ENCODE results near the gene ANO9.

ANO9 gene

DNA sequence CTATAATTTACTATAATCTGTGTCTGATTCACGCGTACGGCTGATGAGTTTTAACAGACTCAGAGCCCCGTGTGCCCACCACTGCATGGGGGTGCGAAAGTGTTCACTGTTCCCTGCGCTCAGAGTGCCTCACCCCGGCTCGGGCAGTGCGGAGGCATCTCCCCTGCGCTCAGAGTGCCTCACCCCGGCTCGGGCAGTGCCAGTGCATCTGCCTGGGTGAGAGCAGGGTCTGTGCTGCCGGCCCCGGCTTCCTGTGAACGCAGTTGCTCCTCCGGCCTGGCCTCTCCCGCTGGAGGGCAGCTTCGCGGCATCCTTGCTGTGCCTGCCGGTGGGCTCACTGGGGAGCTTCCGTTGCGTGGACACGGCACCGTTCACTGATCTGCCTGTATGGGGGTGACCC is 22.5 kb upstream of the ANO9 start:
- no peak overlapping the region for H3K4me3 ChIP-seq (replicated peaks; ENCODE audit: low read depth, low read length)
- TF ChIP-seq, protein P1, sequence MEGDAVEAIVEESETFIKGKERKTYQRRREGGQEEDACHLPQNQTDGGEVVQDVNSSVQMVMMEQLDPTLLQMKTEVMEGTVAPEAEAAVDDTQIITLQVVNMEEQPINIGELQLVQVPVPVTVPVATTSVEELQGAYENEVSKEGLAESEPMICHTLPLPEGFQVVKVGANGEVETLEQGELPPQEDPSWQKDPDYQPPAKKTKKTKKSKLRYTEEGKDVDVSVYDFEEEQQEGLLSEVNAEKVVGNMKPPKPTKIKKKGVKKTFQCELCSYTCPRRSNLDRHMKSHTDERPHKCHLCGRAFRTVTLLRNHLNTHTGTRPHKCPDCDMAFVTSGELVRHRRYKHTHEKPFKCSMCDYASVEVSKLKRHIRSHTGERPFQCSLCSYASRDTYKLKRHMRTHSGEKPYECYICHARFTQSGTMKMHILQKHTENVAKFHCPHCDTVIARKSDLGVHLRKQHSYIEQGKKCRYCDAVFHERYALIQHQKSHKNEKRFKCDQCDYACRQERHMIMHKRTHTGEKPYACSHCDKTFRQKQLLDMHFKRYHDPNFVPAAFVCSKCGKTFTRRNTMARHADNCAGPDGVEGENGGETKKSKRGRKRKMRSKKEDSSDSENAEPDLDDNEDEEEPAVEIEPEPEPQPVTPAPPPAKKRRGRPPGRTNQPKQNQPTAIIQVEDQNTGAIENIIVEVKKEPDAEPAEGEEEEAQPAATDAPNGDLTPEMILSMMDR (IDR thresholded peaks at IDR 0.05; ENCODE audit: low read length, missing control alignments) = no peak
- DNase-seq (ENCODE audit: low read depth) = no peak

- TF ChIP-seq, protein P1 (IDR thresholded peaks at IDR 0.05; ENCODE audit: low read length, missing control alignments) = no peak
- DNase-seq (ENCODE audit: low read depth) = no peak
- H3K4me3 ChIP-seq (replicated peaks; ENCODE audit: low read depth, low read length) = no peak overlapping the region
These were observed 20.5 kb upstream of the ANO9 start for GRCh38 chr11:462107-462890.

GRCh38 chr11:461626-462025 is 19.8 kb upstream of the ANO9 start:
- H3K4me3 ChIP-seq (replicated peaks; ENCODE audit: low read depth, low read length) = no peak overlapping the region
- TF ChIP-seq, protein P1 (IDR thresholded peaks at IDR 0.05; ENCODE audit: low read length, missing control alignments) = no peak
- DNase-seq (ENCODE audit: low read depth) = no peak

DNA sequence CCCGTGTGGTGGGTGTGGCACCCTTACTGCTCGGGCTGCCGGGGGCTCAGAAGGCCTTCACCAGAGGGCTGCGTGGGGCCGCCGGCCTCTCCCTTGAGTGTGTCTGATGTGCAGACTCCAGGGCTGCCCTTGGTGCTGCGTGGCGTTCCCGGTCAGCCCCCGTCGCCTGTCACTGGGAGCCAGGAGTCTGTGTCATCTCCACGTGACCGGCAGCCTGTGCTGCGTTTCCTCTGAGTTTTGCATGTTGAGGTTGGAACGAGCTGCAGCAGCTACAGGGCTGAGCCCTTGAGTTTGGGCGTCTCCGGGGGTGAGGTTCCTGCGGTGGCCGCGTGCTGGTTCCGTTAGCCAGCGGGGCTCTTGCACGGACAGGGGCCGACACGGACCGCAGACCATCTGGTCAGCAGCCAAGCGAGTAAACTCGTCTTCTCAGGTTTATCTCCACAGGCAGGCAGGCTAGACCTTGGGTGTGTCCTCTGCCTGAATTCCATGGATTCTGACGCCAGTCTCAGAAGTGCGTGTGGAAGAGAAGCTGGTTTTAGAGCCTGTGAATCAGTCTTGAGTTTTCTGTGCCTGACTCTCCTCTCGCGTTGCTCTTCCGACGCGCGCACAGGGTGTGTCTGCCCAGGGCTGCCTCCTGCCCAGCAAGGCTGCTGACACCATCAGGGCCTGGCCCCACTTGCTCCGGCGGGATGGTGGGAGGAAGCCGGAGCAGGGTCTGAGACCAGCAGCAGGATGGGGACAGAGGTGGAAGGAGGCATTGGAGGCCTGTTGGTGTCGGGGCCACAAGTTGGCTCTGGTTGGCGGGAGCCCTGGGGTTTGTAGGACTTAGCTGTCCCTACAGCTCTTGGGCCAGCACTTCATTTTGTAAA is 18.8 kb upstream of the ANO9 start:
- TF ChIP-seq, protein P1 (IDR thresholded peaks at IDR 0.05; ENCODE audit: low read length, missing control alignments) = no peak
- H3K4me3 ChIP-seq (replicated peaks; ENCODE audit: low read depth, low read length) = peak overlapping the region; percentile 18
- DNase-seq (ENCODE audit: low read depth) = peak; percentile 85

GRCh38 chr11:459511-460220 is 17.9 kb upstream of the ANO9 start:
- no peak overlapping the region for H3K4me3 ChIP-seq (replicated peaks; ENCODE audit: low read depth, low read length)
- no peak for DNase-seq (ENCODE audit: low read depth)
- TF ChIP-seq, protein P1 (IDR thresholded peaks at IDR 0.05; ENCODE audit: low read length, missing control alignments) = no peak

DNA sequence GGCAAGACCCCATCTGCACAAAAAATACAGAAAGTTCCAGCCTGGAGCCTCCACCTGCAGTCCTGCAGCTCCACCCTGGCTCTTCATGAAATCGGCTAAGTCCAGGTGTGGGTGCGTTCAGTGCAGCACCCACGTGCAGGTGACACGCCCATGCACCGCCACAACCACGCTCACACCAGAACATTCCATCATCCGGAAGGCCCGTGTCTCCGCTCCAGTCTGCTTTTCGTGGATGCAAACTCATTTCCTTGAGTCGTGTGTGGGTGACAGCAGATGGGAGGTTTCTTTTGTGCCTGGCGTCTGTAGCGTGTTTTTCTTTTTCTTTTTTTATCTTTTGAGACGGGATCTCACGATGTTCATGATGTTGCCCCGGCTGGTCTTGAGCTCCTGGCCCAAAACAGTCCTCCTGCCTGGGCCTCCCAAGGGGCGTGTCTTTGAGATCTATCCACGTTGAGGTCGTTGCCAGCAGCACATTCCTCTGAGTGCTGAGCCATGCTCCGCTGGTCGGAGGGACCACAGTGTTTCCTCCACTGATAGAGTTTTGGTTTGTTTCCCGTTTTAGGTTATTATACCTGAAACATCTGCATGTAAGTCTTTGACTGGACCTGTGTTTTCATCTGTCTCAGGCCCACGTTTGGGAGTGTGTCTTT is 15.4 kb upstream of the ANO9 start:
- H3K4me3 ChIP-seq (replicated peaks; ENCODE audit: low read depth, low read length) = no peak overlapping the region
- no peak for DNase-seq (ENCODE audit: low read depth)
- TF ChIP-seq, protein P1 (IDR thresholded peaks at IDR 0.05; ENCODE audit: low read length, missing control alignments) = no peak

Data from fibroblast of pulmonary artery (primary cell).